Activated CD4-positive, alpha-beta T cell treated with anti-CD3 and anti-CD28 coated beads, Interleukin-2, amount 10 ng/mL, durations not matched to agents 24 days and 14 days (primary cell): ENCODE results near the gene LRRC1. TPM values are rescaled to one million over a fixed set of nuclear protein-coding genes. Genes with fewer than 3 reads are reported as not detected.
"Not testable (repeated sequence)": the region's sequence is repeated elsewhere in the genome, so short reads cannot be mapped to it uniquely, and the experiment has no call there.

Experiments
- DNase-seq: peaks from one replicate; pipeline ENCODE4 v3.0.0; 2022
- H3K27ac Mint-ChIP-seq: one replicate; pipeline ENCODE4 v1.8.0; 2022; ENCODE audit warnings: mild to moderate bottlenecking, mixed read lengths
- H3K27me3 Mint-ChIP-seq: one replicate; pipeline ENCODE4 v1.8.0; 2022; ENCODE audit warnings: mixed read lengths
- H3K36me3 Mint-ChIP-seq: one replicate; pipeline ENCODE4 v1.8.0; 2022; ENCODE audit warnings: low read depth, mild to moderate bottlenecking, mixed read lengths
- H3K4me1 Mint-ChIP-seq: one replicate; pipeline ENCODE4 v1.8.0; 2021; ENCODE audit warnings: mixed read lengths
- H3K4me3 Mint-ChIP-seq: one replicate; pipeline ENCODE4 v1.8.0; 2022; ENCODE audit warnings: mild to moderate bottlenecking, moderate library complexity, mixed read lengths
- H3K9me3 Mint-ChIP-seq: one replicate; pipeline ENCODE4 v1.8.0; 2021; ENCODE audit warnings: mixed read lengths
- intact Hi-C: fragments of 100-400 bp; cut with micrococcal nuclease; formaldehyde crosslinking; loops from one replicate; pipeline ENCODE4 v1.15.1; 2023
- total RNA-seq: library from RNA; stranded (reverse); gene quantifications from 2 replicates; pipeline ENCODE4 v1.2.3, GENCODE V29; 2022

LRRC1 gene
- total RNA-seq, 1 donor from 2014 or later, result 2.7 TPM

DNA sequence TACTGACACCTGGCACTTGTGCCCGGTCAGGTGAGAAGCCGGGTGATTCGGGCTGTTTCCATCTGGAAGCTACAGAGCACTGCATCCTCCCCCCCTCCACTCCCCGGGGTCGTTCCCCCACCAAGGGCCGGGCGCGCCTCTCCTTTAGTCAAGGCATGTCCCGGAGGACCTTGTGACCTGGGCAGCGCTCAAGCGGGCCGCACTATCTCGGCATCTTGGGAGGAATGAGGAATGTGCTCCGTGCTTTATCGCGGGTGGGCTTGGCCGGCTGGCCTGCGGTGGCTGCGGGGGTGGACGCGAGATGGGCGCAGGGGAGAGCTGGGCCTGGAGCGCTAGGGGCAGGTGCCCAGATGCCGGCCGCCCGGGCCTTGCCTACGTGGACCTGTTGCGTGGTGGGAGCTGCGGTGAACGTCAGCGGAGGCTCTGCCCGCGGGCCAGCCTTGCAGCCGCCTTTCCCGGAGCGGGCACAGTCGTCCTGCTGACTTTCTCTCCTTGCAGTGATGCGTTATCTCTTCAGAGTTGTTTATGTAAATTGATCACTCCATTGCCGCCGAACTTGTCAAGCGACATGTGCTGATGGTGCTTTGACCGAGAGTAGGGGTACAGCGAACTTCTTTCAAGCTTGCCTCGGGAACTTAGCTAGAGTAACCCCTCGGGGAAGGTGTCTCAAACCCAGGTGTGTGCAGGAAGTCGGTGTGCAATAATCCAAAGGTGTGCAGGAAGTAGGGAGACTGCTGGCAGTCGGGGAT, 1.1 kb downstream of the LRRC1 start:
- Mint-ChIP-seq H3K27me3 (peaks cover 46% of the 10 kb centered on the region), H3K9me3 (peaks cover 5% of the 10 kb centered on the region), H3K27ac (peak overlapping the region; percentile 72), H3K4me3 (peak overlapping the region; percentile 98), H3K36me3 (no peaks in the 10 kb centered on the region), H3K4me1 (peaks cover 28% of the 10 kb centered on the region)
- intact Hi-C loops, result loop anchor here (2.0 to 10.0 kb wide), 4 partner anchors 61 to 731 kb away; partner anchors contain the start of gene FBXO9
- peak; percentile 67 for DNase-seq

DNA sequence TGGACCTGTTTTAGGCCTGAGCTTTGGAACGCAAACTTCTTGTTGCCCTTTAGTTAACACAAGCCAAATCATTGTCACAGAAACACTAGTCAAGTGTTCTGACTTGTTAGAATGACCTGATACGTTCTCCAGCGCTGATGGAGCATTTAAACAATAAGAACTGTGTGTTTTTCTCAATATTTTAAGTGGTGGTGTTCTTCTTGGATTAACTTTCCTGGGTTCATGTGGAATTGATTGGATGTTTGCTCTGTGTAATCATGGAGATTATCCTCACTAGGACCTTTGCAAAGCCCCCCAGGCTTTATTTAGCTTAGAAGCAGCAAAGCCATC, 1.6 kb downstream of the LRRC1 start:
- intact Hi-C loops, result loop anchor here (5.0 to 10.0 kb wide), 2 partner anchors 144 to 148 kb away; no protein-coding TSS in a partner anchor
- Mint-ChIP-seq H3K9me3 (peaks cover 3% of the 10 kb centered on the region), H3K4me1 (peaks cover 28% of the 10 kb centered on the region), H3K27ac (no peak overlapping the region), H3K36me3 (no peaks in the 10 kb centered on the region), H3K4me3 (peak overlapping the region; percentile 98), H3K27me3 (peaks cover 41% of the 10 kb centered on the region)
- DNase-seq, result no peak

DNA sequence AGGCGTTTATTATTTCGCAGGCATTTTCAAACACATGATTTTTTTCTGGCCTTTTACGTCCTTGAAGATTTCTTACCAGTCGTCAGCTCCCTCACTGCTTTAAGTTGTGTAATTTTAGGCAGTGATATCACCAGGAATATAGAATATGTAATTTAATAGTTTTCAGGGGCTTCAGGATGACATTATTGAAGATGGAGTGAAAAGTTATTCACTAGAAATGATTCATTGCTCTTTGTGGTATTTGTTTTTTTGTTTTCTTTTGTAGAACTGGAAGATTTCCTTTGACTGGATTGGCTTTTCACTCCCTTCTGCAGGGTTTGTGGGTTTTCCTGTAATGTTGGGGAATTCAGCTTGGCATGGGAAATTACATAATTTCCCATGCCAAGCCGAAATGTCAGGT, 2.0 kb downstream of the LRRC1 start:
- Mint-ChIP-seq H3K4me3 (no peak overlapping the region), H3K27ac (no peak overlapping the region)
- intact Hi-C loops, result loop anchor here (5.0 to 10.0 kb wide), 2 partner anchors 144 to 148 kb away; no protein-coding TSS in a partner anchor

DNA sequence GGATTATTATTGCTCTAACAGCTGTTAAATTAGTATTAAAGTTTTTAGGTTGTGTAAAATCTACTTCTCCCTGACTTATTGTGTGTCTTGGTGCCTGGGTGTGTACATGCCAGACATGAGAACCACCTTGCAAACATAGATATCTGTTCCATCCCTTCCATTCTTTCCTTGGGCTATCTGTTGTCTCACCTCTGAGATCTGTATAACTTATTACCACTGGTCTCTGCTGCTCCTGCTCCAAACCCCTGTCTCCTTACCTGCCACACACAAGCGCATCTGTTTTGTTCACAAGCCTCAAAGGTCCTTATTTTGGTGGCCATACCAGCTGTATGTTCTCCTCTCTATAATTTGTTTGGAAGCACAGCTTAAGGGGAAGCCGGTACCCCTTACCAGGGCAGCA, 2.5 kb downstream of the LRRC1 start:
- Mint-ChIP-seq H3K4me1 (peaks cover 28% of the 10 kb centered on the region), H3K27me3 (peaks cover 36% of the 10 kb centered on the region), H3K4me3 (no peak overlapping the region), H3K36me3 (no peaks in the 10 kb centered on the region), H3K27ac (no peak overlapping the region), H3K9me3 (no peaks in the 10 kb centered on the region)
- DNase-seq, result no peak
- intact Hi-C loops, result loop anchor here (5.0 to 10.0 kb wide), 2 partner anchors 145 to 147 kb away; no protein-coding TSS in a partner anchor

More for the DNA sequence above, 2.0 kb downstream of the LRRC1 start:
- DNase-seq, result no peak
- peaks cover 28% of the 10 kb centered on the region for H3K4me1 Mint-ChIP-seq
- H3K27me3 Mint-ChIP-seq, result peaks cover 37% of the 10 kb centered on the region
- H3K9me3 Mint-ChIP-seq, result peaks cover under 1% of the 10 kb centered on the region
- H3K36me3 Mint-ChIP-seq, result no peaks in the 10 kb centered on the region

DNA sequence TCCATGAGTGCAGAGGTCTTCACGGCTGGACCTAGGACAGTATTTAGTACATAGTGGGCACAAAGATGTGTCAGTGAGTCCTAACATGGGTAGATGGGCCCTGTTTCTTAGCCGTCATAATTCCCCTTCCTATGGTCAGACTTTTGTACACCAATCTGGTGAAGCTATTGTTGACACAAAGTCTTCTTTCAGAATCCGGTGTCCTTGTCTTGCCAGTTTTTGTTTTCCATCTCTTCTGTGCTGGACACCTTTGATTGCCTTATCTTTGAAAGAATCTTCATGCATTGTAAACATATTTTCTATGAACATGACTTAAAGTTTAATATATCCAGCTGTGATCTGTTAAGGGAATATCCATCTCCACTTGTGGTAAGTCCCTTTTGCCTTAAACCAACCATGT, 4.5 kb downstream of the LRRC1 start:
- no peaks in the 10 kb centered on the region for H3K9me3 Mint-ChIP-seq
- DNase-seq, result no peak
- no peaks in the 10 kb centered on the region for H3K36me3 Mint-ChIP-seq
- no peak overlapping the region for H3K4me3 Mint-ChIP-seq
- H3K27me3 Mint-ChIP-seq, result peaks cover 21% of the 10 kb centered on the region
- intact Hi-C loops, result loop anchor here (5.0 to 10.0 kb wide), 2 partner anchors 145 to 147 kb away; no protein-coding TSS in a partner anchor
- peaks cover 16% of the 10 kb centered on the region for H3K4me1 Mint-ChIP-seq
- no peak overlapping the region for H3K27ac Mint-ChIP-seq

DNA sequence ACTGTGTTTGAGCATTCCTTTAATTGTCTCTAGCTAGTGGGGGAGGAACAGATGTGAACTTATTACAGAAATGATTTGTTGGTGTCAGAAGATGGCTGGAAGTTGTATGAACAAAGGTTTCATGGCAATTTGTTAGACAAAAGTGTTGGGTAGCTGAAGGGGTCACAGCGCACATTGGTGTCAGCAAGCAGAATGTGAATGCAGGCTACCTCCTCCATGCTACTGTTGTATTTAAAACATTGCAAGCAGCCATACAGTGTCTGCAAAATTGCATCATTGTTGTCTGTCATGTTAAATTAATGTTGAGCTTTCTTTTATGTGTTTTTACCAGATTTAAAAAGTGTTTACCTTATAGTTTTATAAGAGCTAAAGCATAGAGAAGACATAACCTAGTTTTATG, 6.2 kb downstream of the LRRC1 start:
- peaks cover 8% of the 10 kb centered on the region for H3K4me1 Mint-ChIP-seq
- no peaks in the 10 kb centered on the region for H3K9me3 Mint-ChIP-seq
- intact Hi-C loops, result no loop called here
- H3K27me3 Mint-ChIP-seq, result peaks cover 16% of the 10 kb centered on the region
- H3K36me3 Mint-ChIP-seq, result no peaks in the 10 kb centered on the region
- H3K4me3 Mint-ChIP-seq, result no peak overlapping the region
- no peak overlapping the region for H3K27ac Mint-ChIP-seq
- no peak for DNase-seq

DNA sequence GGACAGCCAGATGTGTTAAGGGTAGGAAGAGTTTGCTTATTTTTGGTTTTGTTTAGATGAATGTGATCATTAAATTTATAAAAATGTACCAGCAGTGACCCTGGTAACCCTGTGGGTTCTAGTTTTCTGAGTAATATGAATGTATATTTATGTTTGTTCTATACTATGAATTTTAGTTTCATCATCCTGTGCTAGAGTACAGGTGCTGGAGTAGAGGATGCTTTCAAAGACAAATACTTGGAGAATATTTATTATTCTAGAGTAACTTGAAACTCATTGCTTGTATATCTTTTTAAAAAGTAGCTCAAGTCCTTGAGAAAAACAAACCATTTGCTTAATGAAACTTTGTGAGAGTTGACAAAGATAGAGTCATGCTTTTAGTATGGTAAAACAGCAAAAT, 7.8 kb downstream of the LRRC1 start:
- no peak overlapping the region for H3K4me3 Mint-ChIP-seq
- peaks cover 6% of the 10 kb centered on the region for H3K27me3 Mint-ChIP-seq
- H3K4me1 Mint-ChIP-seq, result no peaks in the 10 kb centered on the region
- H3K9me3 Mint-ChIP-seq, result no peaks in the 10 kb centered on the region
- H3K27ac Mint-ChIP-seq, result no peak overlapping the region
- intact Hi-C loops, result no loop called here
- DNase-seq, result no peak
- no peaks in the 10 kb centered on the region for H3K36me3 Mint-ChIP-seq

DNA sequence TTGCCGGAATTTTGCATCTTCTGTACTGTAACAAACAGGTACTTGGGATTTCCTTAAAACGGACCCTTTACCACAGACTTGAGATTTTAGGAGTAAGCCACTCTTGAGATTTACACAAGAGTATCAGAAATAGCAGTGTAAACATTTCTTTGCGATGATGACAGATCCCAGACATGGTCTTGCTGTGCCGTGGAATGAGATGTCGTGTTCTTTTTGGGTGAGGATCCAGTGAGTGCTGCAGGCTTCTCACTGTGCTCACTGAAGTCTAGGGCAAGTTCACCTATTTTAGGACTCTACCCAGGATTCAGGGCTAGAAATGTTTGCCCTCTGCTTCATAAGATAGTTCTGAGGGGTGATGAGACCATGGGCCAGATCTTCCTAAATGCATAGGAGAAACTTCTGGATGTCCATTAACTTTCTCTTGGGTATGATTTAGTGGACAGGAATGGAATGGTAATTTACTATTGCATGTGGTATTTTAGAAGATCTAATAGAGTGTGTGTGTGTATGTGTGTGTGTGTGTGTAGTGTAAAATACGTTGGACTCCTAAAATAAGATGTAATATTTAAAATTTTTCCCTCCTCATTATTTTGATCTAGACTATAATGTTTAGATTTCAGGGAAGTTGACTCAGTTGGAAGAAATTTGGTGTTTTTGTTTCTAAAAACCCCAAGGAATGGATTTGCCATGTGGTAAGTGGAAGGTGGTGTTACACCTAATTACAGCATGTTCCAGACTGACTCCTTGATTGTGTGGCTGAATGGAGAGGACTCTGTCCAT, 8.5 kb downstream of the LRRC1 start:
- Mint-ChIP-seq H3K27me3 (peaks cover 2% of the 10 kb centered on the region), H3K9me3 (no peaks in the 10 kb centered on the region), H3K4me1 (no peaks in the 10 kb centered on the region), H3K27ac (no peak overlapping the region), H3K4me3 (no peak overlapping the region), H3K36me3 (no peaks in the 10 kb centered on the region)
- DNase-seq, result no peak
- intact Hi-C loops, result no loop called here

DNA sequence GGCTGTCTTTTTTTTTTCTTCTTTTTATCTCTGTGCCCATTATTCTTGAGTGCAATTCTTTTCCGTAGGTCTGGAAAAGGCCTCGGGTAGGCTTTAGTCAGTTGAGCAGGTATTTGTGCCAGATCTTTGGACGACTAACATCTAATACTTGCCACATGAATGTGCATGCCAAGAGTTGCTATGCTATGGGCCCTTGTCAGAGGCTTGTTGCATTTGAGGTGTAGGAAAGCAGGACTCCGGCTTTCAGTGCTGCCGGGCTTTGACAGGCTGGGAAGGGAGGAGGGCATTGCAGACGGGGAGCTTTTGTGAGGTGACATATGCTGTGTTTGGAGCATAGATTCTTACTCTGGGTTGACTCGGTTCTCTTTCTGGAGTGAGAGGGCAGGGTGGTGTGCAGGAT, 10.2 kb downstream of the LRRC1 start:
- intact Hi-C loops, result no loop called here
- Mint-ChIP-seq H3K36me3 (no peaks in the 10 kb centered on the region), H3K9me3 (no peaks in the 10 kb centered on the region), H3K27me3 (peaks cover 2% of the 10 kb centered on the region), H3K4me1 (no peaks in the 10 kb centered on the region), H3K27ac (no peak overlapping the region), H3K4me3 (no peak overlapping the region)
- DNase-seq, result no peak

DNA sequence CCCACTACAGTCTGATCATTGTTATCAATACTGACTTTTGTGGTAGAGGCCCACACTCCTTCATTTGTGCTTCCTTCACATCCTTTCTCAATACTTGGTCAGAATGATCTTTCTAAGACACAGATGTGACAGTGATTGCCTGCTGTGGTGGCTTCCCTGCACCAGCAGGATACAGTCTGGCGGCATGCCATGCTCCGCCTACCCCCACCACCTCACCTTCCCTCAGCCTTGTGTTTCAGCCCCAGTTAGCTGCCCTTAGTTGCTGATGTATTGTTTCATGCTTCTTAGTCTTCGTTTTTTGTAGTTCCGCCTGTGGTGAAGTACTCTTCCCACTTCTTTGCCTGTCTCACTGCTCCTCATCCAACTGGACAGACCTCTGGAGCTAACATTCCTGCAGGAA, 10.9 kb downstream of the LRRC1 start:
- H3K36me3 Mint-ChIP-seq, result no peaks in the 10 kb centered on the region
- peaks cover 2% of the 10 kb centered on the region for H3K27me3 Mint-ChIP-seq
- DNase-seq, result no peak
- no peaks in the 10 kb centered on the region for H3K9me3 Mint-ChIP-seq
- no peak overlapping the region for H3K27ac Mint-ChIP-seq
- H3K4me1 Mint-ChIP-seq, result no peaks in the 10 kb centered on the region
- intact Hi-C loops, result no loop called here
- H3K4me3 Mint-ChIP-seq, result no peak overlapping the region

DNA sequence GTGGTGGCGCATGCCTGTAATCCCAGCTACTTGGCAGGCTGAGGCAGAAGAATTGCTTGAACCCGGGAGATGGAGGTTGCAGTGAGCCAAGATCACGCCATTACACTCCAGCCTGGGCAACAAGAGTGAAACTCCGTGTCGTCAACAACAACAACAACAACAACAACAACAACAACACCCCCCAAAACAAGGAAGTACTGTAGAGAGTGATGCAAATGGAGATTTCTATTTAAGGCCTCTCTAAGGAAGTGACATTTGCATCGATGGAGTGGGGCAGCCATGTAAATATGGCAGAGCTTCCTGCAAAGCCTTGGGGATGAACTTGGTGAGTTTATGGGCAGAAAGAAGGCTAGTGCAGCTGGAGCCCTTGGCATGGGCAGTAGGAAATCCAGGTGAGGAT, 12.8 kb downstream of the LRRC1 start:
- H3K27ac Mint-ChIP-seq, H3K9me3 Mint-ChIP-seq, H3K4me3 Mint-ChIP-seq, H3K27me3 Mint-ChIP-seq, intact Hi-C loops, H3K36me3 Mint-ChIP-seq, DNase-seq, H3K4me1 Mint-ChIP-seq: not testable (repeated sequence)

DNA sequence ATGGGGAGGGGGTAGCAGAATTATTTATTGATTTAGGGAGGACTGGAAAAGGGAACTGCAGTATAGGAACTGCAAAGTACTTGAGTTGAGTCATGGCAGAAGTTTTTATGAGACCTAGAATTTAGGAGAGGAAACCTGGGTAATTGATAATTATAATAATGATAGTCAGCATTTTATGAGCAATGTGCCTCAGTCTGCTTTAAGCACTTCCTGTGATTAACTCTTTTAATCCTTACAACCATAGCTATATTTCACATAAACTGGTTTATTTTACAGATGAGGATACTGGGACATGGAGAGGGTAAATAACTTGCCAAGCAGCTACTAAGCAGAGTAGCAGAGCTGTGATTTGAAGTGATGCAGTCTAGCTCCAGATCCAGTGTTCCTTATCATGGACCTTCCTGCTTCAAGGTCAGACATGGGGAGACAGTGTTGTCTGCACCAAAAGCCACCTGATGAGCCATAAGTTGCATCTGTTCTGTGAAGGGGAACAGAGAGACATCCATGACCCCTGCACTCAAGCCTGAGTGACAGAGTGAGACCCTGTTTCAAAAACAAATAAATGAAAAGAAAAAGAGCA, 13.6 kb downstream of the LRRC1 start:
- H3K9me3 Mint-ChIP-seq, result no peaks in the 10 kb centered on the region
- no peak overlapping the region for H3K27ac Mint-ChIP-seq
- H3K4me1 Mint-ChIP-seq, result no peaks in the 10 kb centered on the region
- intact Hi-C loops, result no loop called here
- no peak for DNase-seq
- H3K4me3 Mint-ChIP-seq, result no peak overlapping the region
- H3K36me3 Mint-ChIP-seq, result no peaks in the 10 kb centered on the region
- no peaks in the 10 kb centered on the region for H3K27me3 Mint-ChIP-seq

DNA sequence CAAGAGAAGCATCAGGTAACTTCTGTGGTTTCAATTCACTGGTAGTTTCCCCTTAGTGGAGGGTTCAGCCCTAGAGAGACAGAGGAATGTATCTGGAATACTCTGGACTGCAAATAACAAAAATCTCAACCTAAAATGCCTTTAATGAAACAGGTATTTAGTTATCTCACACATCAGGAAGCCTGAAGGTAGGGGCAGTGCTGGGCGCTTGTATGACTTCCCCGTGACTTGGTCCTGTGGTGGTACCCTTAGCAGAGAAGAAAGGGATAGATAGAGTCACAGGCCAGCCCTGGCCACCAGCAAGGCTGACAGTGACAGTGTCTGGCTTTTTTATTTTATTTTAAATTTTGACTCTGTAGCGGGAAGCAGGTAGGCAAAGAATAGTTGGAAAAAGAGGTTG, 14.9 kb downstream of the LRRC1 start:
- no peak for DNase-seq
- H3K27me3 Mint-ChIP-seq, result no peaks in the 10 kb centered on the region
- no peak overlapping the region for H3K27ac Mint-ChIP-seq
- no peaks in the 10 kb centered on the region for H3K4me1 Mint-ChIP-seq
- no peak overlapping the region for H3K4me3 Mint-ChIP-seq
- no peaks in the 10 kb centered on the region for H3K9me3 Mint-ChIP-seq
- intact Hi-C loops, result no loop called here
- H3K36me3 Mint-ChIP-seq, result no peaks in the 10 kb centered on the region

DNA sequence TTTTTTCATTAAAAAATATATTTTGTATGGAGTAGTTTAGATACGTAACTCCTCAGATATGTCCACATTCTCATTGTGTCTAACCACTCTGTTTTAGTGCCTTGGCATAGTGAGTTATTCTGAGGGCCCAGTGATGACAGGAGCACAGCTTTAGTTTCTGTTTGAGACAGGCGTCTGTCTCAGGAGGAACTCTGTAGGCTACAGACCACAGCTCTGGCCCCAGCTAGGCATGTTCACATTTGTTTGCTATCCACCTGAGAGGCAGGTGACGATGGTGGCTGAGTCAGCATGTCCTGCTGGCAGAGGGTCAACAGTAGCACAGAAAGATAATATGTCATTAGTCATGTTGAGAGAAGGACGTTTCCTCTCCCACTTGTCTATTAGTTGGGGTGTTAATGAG, 16.3 kb downstream of the LRRC1 start:
- Mint-ChIP-seq H3K27me3 (no peaks in the 10 kb centered on the region), H3K36me3 (no peaks in the 10 kb centered on the region), H3K27ac (no peak overlapping the region), H3K9me3 (no peaks in the 10 kb centered on the region), H3K4me1 (no peaks in the 10 kb centered on the region), H3K4me3 (no peak overlapping the region)
- intact Hi-C loops, result no loop called here
- no peak for DNase-seq
